HEK293 (cell line): ENCODE measurements around the gene HOXB13.

Experiments
- TCF7L2 ChIP-seq: IDR thresholded peaks from 2 replicates; pipeline ENCODE4 v1.6.1; 2011; ENCODE audit warnings: low read depth, mild to moderate bottlenecking, inconsistent platforms, low read length, moderate library complexity, borderline replicate concordance
- ZFP37 ChIP-seq: fragments of 450-650 bp; formaldehyde crosslinking; IDR thresholded peaks from 2 replicates; pipeline ENCODE4 v1.5.1; 2016; ENCODE audit warnings: missing biosample characterization, missing genetic modification characterization
- ZNF202 ChIP-seq: fragments of 450-650 bp; formaldehyde crosslinking; IDR thresholded peaks from 2 replicates; pipeline ENCODE4 v1.5.1; 2016; ENCODE audit warnings: missing biosample characterization, missing genetic modification characterization, borderline replicate concordance
- ZNF214 ChIP-seq: fragments of 450-650 bp; formaldehyde crosslinking; IDR thresholded peaks from 2 replicates; pipeline ENCODE4 v1.5.1; 2017; ENCODE audit warnings: missing biosample characterization, mild to moderate bottlenecking, missing genetic modification characterization, borderline replicate concordance
- ZNF658 ChIP-seq: fragments of 450-650 bp; formaldehyde crosslinking; IDR thresholded peaks from 2 replicates; pipeline ENCODE4; 2016; ENCODE audit warnings: missing biosample characterization, missing genetic modification characterization
- TF ChIP-seq, protein P1 (sequence below): fragments of 450-650 bp; formaldehyde crosslinking; IDR thresholded peaks from 2 replicates; pipeline ENCODE4 v1.5.1; 2016; ENCODE audit warnings: missing biosample characterization, missing genetic modification characterization
- TF ChIP-seq, protein P2 (sequence below): fragments of 450-650 bp; formaldehyde crosslinking; IDR thresholded peaks from 2 replicates; pipeline ENCODE4 v1.5.1; 2016; ENCODE audit warnings: missing biosample characterization, missing genetic modification characterization

DNA sequence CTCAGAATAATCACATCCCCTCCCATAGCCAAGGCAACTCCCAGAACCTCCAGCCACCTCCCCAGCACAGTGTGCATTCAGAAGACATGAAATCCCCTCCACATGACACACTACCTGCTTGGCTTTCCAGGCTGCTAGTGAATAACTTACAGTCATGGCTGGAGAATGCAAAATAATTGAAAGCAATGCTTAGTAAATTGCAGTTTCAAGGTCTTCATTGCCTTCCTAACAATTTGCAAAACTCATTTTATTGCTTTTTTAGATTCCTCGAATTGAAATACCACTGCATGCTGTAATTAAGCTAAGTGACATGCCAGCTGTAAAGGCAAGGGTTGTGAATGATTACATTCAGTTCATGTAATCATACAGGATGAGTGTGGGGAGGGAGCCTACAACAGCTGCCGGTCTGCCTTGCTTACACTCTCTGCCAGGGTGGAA is 29.0 kb upstream of the HOXB13 start:
- TF ChIP-seq, protein P1, sequence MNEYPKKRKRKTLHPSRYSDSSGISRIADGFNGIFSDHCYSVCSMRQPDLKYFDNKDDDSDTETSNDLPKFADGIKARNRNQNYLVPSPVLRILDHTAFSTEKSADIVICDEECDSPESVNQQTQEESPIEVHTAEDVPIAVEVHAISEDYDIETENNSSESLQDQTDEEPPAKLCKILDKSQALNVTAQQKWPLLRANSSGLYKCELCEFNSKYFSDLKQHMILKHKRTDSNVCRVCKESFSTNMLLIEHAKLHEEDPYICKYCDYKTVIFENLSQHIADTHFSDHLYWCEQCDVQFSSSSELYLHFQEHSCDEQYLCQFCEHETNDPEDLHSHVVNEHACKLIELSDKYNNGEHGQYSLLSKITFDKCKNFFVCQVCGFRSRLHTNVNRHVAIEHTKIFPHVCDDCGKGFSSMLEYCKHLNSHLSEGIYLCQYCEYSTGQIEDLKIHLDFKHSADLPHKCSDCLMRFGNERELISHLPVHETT (tag by site-specific recombination) = no peak
- no peak for TF ChIP-seq ZNF214 (tag by site-specific recombination)
- TF ChIP-seq, protein P2, sequence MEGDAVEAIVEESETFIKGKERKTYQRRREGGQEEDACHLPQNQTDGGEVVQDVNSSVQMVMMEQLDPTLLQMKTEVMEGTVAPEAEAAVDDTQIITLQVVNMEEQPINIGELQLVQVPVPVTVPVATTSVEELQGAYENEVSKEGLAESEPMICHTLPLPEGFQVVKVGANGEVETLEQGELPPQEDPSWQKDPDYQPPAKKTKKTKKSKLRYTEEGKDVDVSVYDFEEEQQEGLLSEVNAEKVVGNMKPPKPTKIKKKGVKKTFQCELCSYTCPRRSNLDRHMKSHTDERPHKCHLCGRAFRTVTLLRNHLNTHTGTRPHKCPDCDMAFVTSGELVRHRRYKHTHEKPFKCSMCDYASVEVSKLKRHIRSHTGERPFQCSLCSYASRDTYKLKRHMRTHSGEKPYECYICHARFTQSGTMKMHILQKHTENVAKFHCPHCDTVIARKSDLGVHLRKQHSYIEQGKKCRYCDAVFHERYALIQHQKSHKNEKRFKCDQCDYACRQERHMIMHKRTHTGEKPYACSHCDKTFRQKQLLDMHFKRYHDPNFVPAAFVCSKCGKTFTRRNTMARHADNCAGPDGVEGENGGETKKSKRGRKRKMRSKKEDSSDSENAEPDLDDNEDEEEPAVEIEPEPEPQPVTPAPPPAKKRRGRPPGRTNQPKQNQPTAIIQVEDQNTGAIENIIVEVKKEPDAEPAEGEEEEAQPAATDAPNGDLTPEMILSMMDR (tag by site-specific recombination) = no peak
- TF ChIP-seq ZNF658 (tag by site-specific recombination) = no peak
- TF ChIP-seq ZFP37 (tag by site-specific recombination) = no peak
- no peak for TF ChIP-seq ZNF202 (tag by site-specific recombination)
- TF ChIP-seq TCF7L2 = no peak
